Measurements from ENCODE around the gene GPR157.

- TF ChIP-seq CTCF (IDR thresholded peaks at IDR 0.05) = no peak
- TF ChIP-seq POLR2AphosphoS5 (IDR thresholded peaks at IDR 0.05) = no peak
These were observed 36.5 kb upstream of the GPR157 start for GRCh38 chr1:9165396-9165795.

Measured in upper lobe of left lung (tissue), 4 donors.